Activated CD8-positive, alpha-beta memory T cell treated with anti-CD3 and anti-CD28 coated beads for 1 hour (primary cell): ENCODE data around the gene WWOX.
"Not testable (repeated sequence)": the region's sequence is repeated elsewhere in the genome, so short reads cannot be mapped to it uniquely, and the experiment has no call there.

Source experiments
- DNase-seq, 2 donors: peaks; one replicate each; pipeline ENCODE4 v3.0.0-alpha.2; 2020; ENCODE audit warnings: low read depth in 1 of 2; ENCODE audit errors: extremely low read depth in 1 of 2

WWOX gene

DNA sequence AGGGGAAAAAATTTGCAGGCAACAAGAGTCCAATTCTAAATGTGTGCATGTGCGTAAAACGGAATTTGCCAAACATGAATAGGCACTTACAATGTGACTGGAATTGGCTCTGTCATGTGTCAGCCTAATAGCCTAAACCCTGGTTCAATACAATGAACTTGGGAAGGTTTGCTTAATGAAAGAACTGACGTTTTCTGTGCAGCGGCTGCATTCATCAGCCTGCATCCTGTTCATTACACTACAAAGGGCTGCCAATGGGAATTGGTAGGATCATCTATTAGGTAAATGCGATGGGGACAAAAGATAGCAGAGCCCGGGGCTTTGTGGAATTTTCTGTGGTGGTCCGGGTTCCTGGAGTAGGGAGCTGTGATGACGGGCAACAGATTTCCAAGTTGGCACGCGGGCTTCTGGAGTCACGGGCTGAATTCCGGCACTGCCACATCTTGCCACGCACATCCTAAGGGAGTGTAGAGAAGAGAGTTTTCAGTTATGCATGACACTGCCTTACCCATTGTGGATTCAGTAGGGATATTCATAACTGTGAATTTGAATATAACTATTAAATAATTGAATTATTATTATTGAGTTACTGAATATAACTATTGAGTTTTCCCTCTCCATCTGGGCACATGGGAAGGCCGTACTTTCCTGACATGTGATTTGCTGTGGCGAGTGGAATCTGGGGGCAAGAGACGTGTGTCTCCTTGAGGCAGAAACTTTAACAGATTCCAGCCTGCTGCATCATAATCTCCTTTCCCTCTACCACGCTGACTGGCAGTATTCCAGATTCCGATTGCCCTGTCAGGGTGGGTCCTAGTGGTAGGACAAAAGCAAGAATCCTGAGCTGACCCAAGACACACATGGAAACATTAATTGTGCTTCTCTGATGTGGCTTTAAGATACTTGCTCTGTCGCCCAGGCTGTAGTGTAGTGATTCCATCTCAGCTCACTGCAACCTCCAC, 565.6 kb downstream of the WWOX start:
- no peak for DNase-seq

DNA sequence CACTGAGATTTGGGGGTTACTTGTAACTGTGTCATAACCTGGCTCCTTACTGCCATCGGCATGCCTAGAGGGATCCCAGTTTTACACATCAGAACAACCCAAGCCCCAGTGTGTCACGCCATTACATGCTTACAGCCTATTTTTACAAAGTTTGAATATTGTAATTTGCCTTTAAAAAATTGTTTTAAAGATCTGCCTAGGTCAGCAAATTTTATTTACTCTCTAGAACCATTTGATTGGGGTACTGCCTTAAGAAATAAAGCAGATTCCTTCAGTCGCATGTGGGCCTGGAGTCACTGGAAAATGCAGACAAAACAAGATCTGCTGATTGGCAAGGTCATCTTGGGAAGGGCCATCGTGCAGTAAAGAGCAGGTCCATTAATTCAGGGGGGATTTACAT, 566.9 kb downstream of the WWOX start:
- DNase-seq = no peak

DNA sequence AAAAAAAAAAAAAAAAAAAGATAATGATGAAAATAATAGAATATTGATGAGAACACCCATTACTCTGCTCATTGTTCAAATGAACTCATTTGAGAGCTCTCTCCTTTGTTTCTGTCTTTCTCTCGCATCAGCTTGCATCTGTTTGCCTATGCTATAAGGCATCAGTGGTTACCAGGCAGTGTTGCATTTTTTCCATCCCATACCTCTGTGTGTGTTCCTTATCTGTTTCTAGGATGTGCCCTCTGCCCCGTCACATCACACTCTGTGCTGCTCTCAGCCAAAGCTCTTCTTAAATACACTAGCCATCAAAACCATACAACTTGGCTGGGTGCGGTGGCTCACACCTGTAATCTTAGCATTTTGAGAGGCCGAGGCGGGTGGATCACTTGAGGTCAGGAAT, 568.2 kb downstream of the WWOX start:
- DNase-seq = no peak

DNA sequence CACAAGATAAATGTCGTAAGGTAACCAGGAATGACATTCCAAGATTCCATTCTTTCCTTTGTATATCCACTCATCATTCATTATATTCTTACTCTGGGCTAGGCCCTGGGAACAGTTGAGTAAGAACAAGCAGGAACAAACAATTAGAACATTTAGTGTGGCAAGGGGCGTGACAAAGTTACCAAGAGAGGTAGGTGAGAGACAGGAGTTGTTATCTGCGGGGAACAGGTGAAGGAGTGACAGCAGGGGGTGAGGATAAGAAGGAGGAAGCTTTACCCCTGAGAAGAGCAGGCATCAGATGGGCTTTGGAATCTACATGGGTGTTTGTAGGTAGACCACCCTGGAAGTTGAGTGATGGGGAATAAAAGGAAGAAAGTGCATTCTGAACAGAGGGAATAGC, 568.9 kb downstream of the WWOX start:
- no peak for DNase-seq

DNA sequence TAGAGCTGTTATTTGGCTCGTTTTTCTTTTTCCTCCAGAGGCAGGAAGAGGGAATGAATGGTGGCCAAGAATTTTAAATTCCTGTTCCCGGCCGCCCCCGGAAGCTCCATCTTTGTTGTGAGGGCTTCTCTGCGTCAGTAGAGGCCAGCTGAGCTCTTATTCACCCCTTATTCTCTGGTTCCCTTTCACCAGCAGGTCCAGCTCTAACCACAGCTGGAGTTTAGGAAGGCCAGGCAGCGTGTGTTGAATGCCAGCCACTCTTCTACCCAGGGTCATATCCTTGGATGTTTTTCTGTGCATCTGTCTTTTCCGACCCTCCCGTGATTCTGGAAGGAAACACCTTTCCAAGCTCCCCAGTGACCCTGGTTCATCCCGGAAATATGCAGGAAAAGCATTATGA, 570.5 kb downstream of the WWOX start:
- DNase-seq = no peak

DNA sequence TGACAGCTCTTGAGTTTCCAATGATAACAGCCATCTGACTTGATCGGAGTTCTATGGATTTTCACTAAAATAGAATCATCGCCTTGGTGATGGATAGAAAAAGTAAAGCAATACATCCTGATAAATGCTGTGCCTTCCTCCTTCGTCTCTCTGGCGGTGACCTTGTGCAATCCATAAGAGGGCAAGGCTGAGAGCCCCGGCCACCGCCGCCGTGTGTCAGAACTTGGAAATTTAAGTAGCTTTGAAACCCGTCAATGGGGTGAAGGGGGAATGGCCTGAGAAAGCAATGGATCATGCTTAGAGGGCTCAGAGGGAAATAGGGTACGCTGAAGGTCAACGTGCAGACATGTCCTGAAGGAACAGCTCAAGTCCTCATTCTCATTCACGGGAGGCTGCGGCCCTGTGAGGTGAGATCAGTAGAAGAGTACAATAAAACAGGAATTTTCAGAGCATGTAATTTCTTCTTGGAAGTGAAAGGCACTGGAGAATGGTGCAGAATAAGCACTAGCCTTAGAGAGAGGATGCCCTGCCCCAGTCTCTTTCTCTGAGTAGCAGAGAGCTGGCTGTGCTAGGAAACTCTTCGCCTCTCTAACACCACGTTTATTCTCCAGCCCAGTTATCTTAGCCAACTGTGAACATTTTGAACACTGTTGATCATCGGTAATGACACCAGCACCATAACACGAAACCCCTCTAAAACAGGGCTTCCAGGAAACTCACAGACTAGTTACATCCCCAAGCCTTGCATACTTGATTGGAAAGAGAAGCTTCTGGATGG, 573.5 kb downstream of the WWOX start:
- DNase-seq = no peak

DNA sequence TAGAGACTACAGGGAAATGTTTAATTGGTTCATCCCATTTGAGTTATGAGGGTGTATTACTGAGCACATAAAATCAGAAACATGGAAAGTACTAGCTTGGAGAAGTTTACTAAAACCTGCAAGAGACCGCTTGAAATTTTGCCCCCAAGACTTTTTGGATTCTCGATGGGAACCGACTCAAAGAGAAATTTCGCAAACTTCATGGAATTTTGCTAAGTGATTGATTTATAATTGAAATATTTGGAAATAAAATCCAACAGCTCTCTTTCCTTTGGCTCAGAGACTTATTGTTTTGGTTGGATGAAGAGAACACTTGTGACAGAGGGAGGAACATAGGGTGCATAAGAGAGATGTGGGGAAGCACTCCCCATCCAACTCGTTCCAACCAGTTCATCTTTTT, 574.4 kb downstream of the WWOX start:
- DNase-seq = no peak

DNA sequence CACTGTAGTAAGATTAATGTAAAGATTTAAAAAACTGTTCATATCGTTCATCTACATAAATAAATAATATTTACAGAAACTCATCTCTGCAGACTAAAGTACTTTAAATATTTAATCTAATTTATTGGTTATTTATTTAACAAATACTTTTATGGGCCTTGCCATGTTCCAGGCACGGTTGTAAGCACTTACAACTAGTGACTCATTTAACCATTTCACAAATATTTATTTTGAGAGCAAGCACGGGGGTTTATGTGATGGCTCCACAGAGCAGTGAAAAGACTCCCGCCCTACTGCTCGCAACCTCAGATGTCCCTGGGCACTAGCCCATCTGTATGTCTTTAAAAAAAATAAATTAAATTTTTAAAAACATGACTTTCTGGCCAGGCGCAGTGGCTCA, 575.9 kb downstream of the WWOX start:
- no peak for DNase-seq

DNA sequence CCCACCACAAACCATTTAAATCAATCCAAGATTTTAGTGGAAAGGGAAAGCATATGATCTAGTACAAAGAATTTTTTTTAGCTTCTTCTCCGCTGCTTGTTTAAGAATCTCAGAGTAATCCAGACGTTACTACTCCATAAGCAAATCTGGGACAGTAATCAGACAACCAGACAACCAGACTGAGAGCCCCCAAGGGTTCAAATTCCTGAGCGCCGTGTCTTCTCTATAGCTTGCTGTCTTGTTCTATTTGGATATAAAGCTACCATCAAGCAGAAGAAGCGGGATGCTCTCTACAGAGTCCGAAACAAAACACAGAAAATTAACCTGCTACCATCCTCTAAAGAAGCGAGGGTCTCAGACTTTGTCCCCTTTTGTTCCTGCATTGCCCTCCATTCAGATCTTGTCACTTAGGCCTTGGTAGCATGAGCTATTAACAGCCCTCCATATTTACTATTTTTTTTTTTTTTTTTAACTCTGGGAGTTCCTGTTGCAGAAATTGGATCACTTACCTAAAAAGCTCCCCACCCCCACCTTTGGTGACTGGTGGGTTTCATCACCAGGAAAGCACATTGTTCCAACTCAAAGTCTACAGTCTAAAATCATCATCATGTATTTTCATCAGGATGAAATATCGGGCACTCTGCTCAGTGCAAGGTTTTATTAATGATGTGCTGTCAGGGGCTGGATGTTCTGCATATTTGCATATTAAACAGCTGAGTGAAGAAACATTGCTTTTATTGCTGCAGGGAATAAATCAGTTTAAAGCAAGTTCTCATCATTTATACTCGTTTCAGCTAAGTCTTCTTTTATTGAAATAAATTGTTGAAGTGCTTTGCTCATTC, 576.7 kb downstream of the WWOX start:
- no peak for DNase-seq

DNA sequence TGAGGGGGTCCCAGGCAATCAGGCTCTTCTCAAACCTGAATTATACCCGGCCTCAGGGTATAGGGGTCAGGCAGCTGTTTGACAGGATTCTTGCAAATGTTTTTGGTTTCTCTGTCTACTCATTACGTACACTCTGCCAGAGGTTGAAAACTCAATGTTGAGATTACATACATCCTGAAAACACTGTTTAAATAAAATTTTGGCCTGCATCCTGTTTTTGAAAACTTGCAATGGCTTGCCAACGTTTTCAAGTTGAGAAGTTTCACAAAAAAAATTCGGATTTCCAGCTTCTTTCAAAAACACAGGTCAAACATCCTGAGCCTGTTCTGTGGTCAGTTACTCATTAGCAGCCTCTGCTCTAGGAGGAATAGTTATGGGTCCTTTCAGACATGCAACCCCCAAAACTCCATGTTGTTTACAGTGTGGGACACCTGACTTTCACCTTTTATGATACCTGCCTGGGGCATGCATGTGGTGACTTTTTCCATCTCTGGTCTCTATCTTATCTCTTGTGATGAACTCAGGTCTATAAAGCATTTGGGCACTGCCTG, 577.8 kb downstream of the WWOX start:
- no peak for DNase-seq

DNA sequence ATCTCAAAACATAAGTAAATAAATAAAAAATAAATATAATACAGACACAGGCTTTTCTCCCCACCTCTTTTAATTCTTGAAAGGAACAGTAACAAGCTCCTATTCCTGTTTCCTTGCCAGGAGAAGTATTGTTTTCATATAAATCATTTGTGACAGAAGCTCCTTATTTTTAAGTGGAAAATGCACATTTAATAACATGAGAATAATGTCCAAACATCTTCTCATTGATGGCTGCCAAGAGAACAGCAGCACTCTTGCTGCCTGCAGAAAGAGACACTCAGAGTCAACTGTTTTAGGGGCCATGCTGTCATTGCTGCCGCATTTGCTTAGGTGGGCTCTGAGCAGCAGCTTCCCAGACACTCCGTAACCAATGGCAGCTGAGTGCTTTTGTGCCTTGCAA, 580.1 kb downstream of the WWOX start:
- DNase-seq = no peak

DNA sequence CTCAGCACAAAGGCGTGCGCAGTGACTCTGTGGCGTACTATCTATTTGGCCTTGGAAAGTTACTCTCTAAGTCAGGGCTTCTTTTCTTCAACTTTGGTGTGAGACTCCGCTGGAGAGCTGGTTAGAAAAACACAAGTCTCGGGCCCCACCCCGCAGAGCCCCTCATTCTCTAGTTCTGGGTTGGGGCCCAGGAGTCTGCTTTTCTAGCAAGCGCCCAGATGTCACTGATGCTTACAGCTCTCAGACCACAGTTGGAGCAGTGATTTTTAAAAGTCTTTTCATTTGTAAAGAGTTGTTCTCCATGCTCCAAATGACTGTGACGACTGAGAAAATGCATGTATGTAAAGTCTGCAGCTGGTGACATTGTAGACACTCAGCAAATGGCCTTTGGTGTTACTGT, 582.3 kb downstream of the WWOX start:
- no peak for DNase-seq

DNA sequence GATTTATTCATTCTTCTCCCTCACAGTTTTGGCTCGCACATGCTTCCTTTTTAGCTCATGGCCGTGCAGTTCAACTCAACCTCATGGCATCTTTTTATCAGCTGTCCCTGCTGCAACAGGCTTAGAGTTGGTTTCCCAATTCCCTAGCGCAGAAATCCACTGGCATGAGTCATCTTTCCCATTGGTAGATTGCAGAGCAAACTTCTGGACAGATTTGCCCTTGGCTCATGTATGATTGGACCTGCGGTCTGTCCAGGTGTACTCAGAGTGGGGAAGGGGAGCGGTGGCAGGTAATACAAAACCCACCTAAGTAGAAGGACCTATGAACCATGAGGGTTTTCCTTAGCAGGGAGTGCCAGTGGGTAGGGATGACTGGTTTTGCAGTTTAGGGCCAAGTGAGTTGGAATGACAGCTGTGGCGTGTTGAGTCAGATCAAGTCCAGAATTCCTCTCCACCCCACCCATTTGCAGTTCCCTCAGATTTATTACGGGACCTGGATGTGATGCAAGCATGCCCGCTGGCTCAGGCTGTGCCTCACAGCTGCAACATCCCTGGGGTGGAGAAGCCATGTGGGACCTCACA, 584.7 kb downstream of the WWOX start:
- no peak for DNase-seq

DNA sequence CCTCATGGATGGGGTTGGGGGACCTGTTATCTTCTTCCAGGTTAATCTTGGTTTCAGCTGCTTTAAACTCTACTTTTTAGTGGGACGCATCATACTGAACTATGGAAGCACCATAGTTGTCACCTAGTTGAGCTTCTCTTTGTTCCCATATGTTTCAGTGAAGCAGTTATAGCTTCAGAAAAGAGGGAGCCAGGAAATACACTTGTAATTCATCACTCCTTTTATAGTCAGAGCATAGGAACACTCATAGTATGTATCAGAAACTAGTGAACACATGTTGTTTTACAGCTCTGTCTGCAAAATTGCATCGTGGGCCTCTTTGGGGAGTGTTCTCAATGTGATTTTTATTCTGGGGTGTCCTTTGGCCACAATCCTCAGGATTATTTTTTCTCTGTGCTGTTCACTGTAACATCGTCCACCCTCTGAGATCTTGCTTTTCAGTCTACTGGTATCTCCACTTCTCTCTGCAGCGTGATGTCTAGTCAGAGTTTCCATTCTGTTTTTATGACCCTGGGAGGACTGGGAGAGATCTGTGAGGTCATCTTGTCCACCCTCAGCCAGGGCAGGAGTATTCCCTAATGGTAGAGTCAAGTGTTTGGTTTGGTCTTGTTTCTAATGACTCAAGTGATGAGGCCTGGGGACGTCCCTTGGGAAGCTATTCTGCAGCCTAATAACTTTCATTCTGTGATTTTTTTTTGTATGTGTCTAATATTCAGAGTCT, 585.4 kb downstream of the WWOX start:
- no peak for DNase-seq

DNA sequence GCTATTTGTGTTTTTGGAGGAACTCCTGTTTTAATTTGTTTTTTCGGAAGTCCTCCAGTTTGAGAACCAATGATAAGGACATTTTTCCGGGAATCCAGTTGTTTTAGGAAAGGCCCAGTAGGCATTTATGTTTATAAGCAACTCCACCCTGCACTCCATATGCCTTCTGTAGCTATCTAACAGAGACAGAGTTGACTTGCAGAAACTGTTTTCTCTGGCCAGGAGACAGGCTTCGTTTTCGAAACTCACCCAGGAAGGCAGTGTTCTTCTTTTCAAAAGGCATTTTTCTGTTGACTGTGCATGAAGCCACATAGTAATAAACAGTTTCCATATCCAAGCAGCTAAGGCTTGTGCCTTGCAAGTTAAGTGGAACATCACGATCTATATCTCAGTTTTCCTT, 587.1 kb downstream of the WWOX start:
- no peak for DNase-seq

DNA sequence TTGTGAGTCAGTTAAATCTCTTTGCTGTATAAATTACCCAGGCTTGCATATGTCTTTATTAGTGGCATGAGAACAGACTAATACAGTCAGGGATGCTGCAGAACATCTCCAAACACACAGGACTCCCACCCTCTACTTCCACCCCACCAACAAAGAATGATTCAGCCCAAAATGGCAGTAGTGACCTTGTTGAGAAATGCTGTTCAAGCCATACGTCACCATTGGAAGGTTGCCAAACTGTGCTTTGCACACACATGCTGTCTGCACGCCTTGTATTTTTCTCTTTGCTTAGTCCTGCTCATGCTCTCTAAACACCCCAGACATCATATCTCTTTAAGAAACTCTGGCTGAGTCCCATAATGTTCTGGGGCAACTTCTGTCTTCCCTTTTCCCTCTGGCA, 589.6 kb downstream of the WWOX start:
- DNase-seq = no peak

DNA sequence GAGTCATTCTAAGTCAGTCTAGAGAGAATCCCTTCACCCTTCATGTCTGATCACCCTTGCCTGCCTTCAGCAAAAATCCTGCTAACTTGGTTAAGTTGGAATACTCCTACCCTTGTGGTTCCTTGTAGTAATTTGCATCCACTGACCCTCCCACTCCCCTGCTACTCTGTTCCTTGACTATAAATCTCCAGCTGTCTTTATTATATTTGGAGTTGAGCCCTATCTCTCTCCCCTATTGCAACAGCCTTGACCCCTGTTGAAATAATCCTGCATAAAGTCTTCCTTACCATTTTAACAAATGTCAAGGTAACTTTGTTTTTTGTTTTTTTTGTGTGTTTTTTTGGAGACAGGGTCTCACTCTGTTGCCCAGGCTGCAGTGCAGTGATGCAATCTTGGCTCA, 590.1 kb downstream of the WWOX start:
- DNase-seq = no peak

DNA sequence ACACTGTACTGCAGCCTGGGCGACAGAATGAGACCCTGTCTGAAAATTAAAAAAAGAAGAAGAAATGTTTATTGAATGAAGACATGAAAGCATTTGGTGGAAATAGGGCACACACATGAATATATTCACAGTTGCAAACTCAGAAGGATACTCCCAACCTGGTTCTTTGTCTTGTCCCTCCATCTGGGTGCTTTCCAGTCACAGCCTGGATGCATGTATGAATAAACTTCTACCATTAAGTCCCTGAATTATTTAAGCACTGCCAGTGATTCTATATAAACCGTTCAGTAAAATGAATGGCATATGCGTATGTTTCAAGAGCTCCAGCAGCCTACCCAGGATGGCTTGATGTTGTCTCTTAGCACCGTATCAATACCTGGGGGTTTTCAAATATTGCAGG, 591.1 kb downstream of the WWOX start:
- DNase-seq = no peak

DNA sequence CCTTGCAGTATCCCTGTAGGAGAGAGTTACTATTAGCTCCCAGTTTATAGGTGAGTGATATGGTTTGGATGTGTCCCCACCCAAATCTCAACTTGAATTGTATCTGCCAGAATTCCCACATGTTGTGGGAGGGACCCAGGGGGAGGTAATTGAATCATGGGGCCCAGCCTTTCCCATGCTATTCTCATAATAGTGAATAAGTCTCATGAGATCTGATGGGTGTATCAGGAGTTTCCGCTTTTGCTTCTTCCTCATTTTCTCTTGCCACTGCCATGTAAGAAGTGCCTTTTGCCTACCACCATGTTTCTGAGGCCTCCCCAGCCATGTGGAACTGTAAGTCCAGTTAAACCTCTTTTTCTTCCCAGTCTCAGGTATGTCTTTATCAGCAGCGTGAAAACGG, 592.3 kb downstream of the WWOX start:
- DNase-seq = not testable (repeated sequence)

DNA sequence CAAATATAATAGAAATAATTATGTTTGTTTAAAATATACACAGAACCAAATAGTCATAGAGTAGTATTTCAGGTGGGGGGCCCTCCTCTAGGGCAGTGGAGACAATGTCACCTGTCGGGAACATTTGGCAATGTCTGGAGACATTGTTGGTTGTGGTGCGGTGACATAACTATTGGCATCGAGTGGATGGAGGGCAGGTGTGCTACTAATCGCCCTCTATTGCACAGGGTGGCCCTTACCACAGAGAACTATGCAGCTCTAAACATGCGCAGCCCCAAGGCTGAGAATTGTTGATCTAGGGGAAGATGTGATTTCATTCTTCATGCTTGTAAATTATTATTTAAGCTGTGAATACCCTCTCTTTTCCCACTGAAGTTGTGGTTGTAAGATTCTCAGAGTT, 594.0 kb downstream of the WWOX start:
- DNase-seq = no peak
